K562 (cell line): Measurements from ENCODE around the gene NRM. TPM values are rescaled to one million over a fixed set of nuclear protein-coding genes. Genes with fewer than 3 reads are reported as not detected.

Experiments used
- BRD9 ChIP-seq: fragments of 450-650 bp; IDR thresholded peaks from 2 replicates; pipeline ENCODE4 v1.6.1; 2018; ENCODE audit warnings: low read depth; ENCODE audit not compliant: partially characterized antibody
- C11orf30 ChIP-seq: fragments of 450-650 bp; IDR thresholded peaks from 2 replicates; pipeline ENCODE4 v1.6.1; 2016; ENCODE audit warnings: low read depth, mild to moderate bottlenecking
- CBX3 ChIP-seq, 2 experiments: IDR thresholded peaks; 1 replicate in 1 of 2; 2 replicates in 1 of 2; pipeline ENCODE4 v1.6.1; 2012; ENCODE audit warnings: inconsistent platforms in 2 of 2, low read length in 2 of 2, borderline replicate concordance in 1 of 2, control low read depth in 1 of 2
- ESRRA ChIP-seq: fragments of 450-650 bp; IDR thresholded peaks from 2 replicates; pipeline ENCODE4 v1.6.1; 2014; ENCODE audit warnings: low read depth, mild to moderate bottlenecking, moderate library complexity, borderline replicate concordance
- MYC ChIP-seq, 2 experiments: fragments of 250-450 bp in 1 of 2; sonication (Bioruptor Pico) in 1 of 2; IDR thresholded peaks; 2 replicates each; pipeline versions ENCODE4 v1.5.1 to v1.6.1; 2012 to 2021; ENCODE audit warnings: low read depth in 2 of 2, borderline replicate concordance in 1 of 2, improper control_type of control experiment in 1 of 2, low read length in 1 of 2, mild to moderate bottlenecking in 1 of 2, moderate library complexity in 1 of 2
- NEUROD1 ChIP-seq: fragments of 150-350 bp; IDR thresholded peaks from 2 replicates; pipeline ENCODE4 v1.6.1; 2014; ENCODE audit warnings: borderline replicate concordance, low read length, low read depth; ENCODE audit not compliant: partially characterized antibody
- RBM15 ChIP-seq: fragments of 200-400 bp; formaldehyde crosslinking; IDR thresholded peaks from 2 replicates; pipeline ENCODE4 v1.6.1; 2018; ENCODE audit warnings: mild to moderate bottlenecking, low read length, moderate library complexity; ENCODE audit not compliant: insufficient read depth
- TRIM24 ChIP-seq, 2 experiments: fragments of 450-650 bp; IDR thresholded peaks; 2 replicates each; pipeline ENCODE4 v1.6.1; 2016
- ZKSCAN3 ChIP-seq: fragments of 250-450 bp; sonication (Bioruptor Pico); IDR thresholded peaks from 2 replicates; pipeline ENCODE4 v1.4.0; 2020
- polyA plus RNA-seq, 8 experiments: library from polyadenylated mRNA; depleted of rRNA in 4 of 8; stranded (reverse) in 5 of 8; unstranded in 3 of 8; fragments of >200 nt; fragmentation: Nextera tagmentation in 2 of 8; fragmentation: Illumina TruSeq in 1 of 8; extraction: Ambion mirVana in 2 of 8; extraction: Trizol in 1 of 8; gene quantifications; 2 replicates each; pipeline versions ENCODE4 v1.2.1 to v1.2.3, GENCODE V29; 2011 to 2014; ENCODE audit warnings: inconsistent platforms in 1 of 8, missing spikeins in 1 of 8
- total RNA-seq, 7 experiments: library from RNA; depleted of rRNA in 6 of 7; stranded (reverse); fragments of >200 nt in 6 of 7; fragmentation: Illumina TruSeq in 2 of 7; extraction: Trizol in 2 of 7; gene quantifications; 2 replicates each; pipeline versions ENCODE4 v1.2.1 to v1.2.3, GENCODE V29; 2011 to 2021; ENCODE audit warnings: low replicate concordance in 1 of 7
- TF ChIP-seq, protein P1 (sequence below): fragments of 450-650 bp; IDR thresholded peaks from 2 replicates; pipeline ENCODE4 v1.7.1; 2018; ENCODE audit warnings: mild to moderate bottlenecking, low read depth; ENCODE audit not compliant: partially characterized antibody
- TF ChIP-seq, protein P2 (sequence below): IDR thresholded peaks from 2 replicates; pipeline ENCODE4 v1.6.1; 2011; ENCODE audit not compliant: insufficient read length; ENCODE audit errors: extremely low read depth
- TF ChIP-seq, protein P3 (sequence below), 3 experiments: fragments of 200-800 bp in 1 of 3; fragments of 250-450 bp in 1 of 3; fragments of 450-650 bp in 1 of 3; sonication (Bioruptor Pico) in 1 of 3; sonication (Bioruptor generic) in 1 of 3; formaldehyde crosslinking in 1 of 3; IDR thresholded peaks; 2 replicates each; pipeline versions ENCODE4 v1.6.1 to v1.8.0; 2016 to 2022; ENCODE audit warnings: mild to moderate bottlenecking in 2 of 3, missing genetic modification characterization in 2 of 3, missing compliant biosample characterization in 1 of 3, moderate library complexity in 1 of 3

Gene NRM
- total and polyA plus RNA-seq, 9 of the 15 experiments (the other 6 are each of a cell fraction or from before 2014, with no cell fraction given), result 9.7 to 58.2 (median 18.1) TPM

DNA sequence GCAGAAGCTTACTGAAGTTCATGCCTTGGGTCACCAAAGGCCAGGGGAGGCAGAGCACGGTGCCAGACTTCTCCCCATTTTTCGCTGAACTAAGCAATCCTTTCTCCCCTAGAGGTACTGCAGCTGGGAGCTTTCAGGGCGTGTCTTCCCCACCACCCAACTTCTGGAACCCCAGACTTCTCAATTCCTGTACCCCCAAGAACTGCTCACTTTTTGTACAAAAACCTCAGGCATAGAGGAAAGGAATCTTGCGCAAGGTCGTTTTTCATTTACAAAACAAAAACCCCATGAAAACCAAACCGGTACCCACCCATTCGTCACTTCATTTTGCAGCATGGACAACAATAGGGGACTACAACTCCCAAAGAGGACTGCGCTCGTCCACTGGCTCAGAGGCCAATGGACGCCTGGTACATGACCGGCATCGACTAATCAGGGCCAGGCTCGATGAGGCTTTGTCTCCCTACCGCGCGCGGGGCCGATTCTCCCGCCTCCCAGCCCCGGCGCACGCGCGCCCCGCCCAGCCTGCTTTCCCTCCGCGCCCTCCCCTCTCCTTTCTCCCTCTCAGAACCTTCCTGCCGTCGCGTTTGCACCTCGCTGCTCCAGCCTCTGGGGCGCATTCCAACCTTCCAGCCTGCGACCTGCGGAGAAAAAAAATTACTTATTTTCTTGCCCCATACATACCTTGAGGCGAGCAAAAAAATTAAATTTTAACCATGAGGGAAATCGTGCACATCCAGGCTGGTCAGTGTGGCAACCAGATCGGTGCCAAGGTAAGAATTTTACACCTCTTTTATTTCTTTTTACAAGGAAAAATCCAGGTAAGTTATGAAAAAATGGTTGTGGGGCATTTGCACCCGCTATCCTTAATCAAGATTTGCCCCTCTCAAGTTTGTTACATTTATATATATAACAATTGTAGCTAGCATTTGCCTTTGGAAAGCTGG is 29.3 kb upstream of the NRM start, which contains the start of gene TUBB (continued):
- peak; percentile 83 for TF ChIP-seq NEUROD1
- peak; percentile 99 for TF ChIP-seq C11orf30
- no peak for TF ChIP-seq TRIM24 (IDR thresholded peaks at IDR 0.05)
- no peak for TF ChIP-seq CBX3 (IDR thresholded peaks at IDR 0.05; ENCODE audit: borderline replicate concordance in 1 of 2, low read length in 2 of 2)
- TF ChIP-seq, protein P1, sequence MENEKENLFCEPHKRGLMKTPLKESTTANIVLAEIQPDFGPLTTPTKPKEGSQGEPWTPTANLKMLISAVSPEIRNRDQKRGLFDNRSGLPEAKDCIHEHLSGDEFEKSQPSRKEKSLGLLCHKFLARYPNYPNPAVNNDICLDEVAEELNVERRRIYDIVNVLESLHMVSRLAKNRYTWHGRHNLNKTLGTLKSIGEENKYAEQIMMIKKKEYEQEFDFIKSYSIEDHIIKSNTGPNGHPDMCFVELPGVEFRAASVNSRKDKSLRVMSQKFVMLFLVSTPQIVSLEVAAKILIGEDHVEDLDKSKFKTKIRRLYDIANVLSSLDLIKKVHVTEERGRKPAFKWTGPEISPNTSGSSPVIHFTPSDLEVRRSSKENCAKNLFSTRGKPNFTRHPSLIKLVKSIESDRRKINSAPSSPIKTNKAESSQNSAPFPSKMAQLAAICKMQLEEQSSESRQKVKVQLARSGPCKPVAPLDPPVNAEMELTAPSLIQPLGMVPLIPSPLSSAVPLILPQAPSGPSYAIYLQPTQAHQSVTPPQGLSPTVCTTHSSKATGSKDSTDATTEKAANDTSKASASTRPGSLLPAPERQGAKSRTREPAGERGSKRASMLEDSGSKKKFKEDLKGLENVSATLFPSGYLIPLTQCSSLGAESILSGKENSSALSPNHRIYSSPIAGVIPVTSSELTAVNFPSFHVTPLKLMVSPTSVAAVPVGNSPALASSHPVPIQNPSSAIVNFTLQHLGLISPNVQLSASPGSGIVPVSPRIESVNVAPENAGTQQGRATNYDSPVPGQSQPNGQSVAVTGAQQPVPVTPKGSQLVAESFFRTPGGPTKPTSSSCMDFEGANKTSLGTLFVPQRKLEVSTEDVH, result no peak
- TF ChIP-seq ZKSCAN3 (CRISPR knock-in tag), result no peak
- peak; percentile 84 for TF ChIP-seq MYC (IDR thresholded peaks at IDR 0.05; ENCODE audit: low read depth, low read length)
- TF ChIP-seq MYC (CRISPR knock-in tag; IDR thresholded peaks at IDR 0.05; ENCODE audit: borderline replicate concordance, low read depth), result no peak
- TF ChIP-seq, protein P2, sequence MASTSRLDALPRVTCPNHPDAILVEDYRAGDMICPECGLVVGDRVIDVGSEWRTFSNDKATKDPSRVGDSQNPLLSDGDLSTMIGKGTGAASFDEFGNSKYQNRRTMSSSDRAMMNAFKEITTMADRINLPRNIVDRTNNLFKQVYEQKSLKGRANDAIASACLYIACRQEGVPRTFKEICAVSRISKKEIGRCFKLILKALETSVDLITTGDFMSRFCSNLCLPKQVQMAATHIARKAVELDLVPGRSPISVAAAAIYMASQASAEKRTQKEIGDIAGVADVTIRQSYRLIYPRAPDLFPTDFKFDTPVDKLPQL, result peak; percentile 74
- TF ChIP-seq RBM15, result no peak
- TF ChIP-seq, protein P3, sequence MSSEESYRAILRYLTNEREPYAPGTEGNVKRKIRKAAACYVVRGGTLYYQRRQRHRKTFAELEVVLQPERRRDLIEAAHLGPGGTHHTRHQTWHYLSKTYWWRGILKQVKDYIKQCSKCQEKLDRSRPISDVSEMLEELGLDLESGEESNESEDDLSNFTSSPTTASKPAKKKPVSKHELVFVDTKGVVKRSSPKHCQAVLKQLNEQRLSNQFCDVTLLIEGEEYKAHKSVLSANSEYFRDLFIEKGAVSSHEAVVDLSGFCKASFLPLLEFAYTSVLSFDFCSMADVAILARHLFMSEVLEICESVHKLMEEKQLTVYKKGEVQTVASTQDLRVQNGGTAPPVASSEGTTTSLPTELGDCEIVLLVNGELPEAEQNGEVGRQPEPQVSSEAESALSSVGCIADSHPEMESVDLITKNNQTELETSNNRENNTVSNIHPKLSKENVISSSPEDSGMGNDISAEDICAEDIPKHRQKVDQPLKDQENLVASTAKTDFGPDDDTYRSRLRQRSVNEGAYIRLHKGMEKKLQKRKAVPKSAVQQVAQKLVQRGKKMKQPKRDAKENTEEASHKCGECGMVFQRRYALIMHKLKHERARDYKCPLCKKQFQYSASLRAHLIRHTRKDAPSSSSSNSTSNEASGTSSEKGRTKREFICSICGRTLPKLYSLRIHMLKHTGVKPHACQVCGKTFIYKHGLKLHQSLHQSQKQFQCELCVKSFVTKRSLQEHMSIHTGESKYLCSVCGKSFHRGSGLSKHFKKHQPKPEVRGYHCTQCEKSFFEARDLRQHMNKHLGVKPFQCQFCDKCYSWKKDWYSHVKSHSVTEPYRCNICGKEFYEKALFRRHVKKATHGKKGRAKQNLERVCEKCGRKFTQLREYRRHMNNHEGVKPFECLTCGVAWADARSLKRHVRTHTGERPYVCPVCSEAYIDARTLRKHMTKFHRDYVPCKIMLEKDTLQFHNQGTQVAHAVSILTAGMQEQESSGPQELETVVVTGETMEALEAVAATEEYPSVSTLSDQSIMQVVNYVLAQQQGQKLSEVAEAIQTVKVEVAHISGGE (CRISPR knock-in tag; IDR thresholded peaks at IDR 0.05), result 0 out of 6 replicates have a peak, but pooled peaks of 1 of the 3 experiments have one; percentile 21
- no peak; the same call in 1 of the 2 replicates for TF ChIP-seq ESRRA
- TF ChIP-seq BRD9, result peak; percentile 37
